GM18526 (cell line): ENCODE measurements around the gene OTUB1.

Source experiments
- POLR2A ChIP-seq: IDR thresholded peaks from 3 replicates; pipeline ENCODE4 v1.6.1; 2011; ENCODE audit not compliant: insufficient read length; ENCODE audit errors: extremely low read depth

Gene OTUB1

GRCh38 chr11:63999349-64000025 is 13.2 kb downstream of the OTUB1 start:
- peak; percentile 14 for TF ChIP-seq POLR2A

GRCh38 chr11:64000026-64000739 is 13.9 kb downstream of the OTUB1 start:
- no peak for TF ChIP-seq POLR2A

GRCh38 chr11:64000740-64001483 is 14.7 kb downstream of the OTUB1 start:
- TF ChIP-seq POLR2A: no peak

GRCh38 chr11:64001484-64002420 is 15.5 kb downstream of the OTUB1 start:
- no peak for TF ChIP-seq POLR2A

GRCh38 chr11:64003807-64004589 is 17.8 kb downstream of the OTUB1 start:
- no peak for TF ChIP-seq POLR2A

- TF ChIP-seq POLR2A: no peak
Observed at GRCh38 chr11:64004590-64004984, 18.3 kb downstream of the OTUB1 start.

- TF ChIP-seq POLR2A: no peak
Observed at GRCh38 chr11:64005691-64006090, 19.5 kb downstream of the OTUB1 start.

GRCh38 chr11:64006398-64006797 is 20.2 kb downstream of the OTUB1 start:
- TF ChIP-seq POLR2A: no peak

- no peak for TF ChIP-seq POLR2A
Observed at GRCh38 chr11:64007160-64007628, 21.0 kb downstream of the OTUB1 start.

GRCh38 chr11:64007629-64008282 is 21.5 kb downstream of the OTUB1 start:
- TF ChIP-seq POLR2A: no peak

GRCh38 chr11:64008283-64008913 is 22.2 kb downstream of the OTUB1 start:
- no peak for TF ChIP-seq POLR2A

GRCh38 chr11:64008914-64009633 is 22.8 kb downstream of the OTUB1 start:
- no peak for TF ChIP-seq POLR2A
